Mesendoderm (in vitro differentiated cells): ENCODE data around the gene VWF.
A peak's percentile ranks its signal among the peaks of the same experiment; 100 is the strongest.

ENCODE experiments used
- DNase-seq: peaks from one replicate; pipeline ENCODE4 v3.0.0; 2013
- H2AK5ac ChIP-seq: 2 replicates; pipeline ENCODE4 v1.6.1; 2013; ENCODE audit warnings: low read length, inconsistent platforms
- H2BK120ac ChIP-seq: 2 replicates; pipeline ENCODE4 v1.6.1; 2013; ENCODE audit warnings: low read depth, mild to moderate bottlenecking, low read length, moderate library complexity, mixed read lengths
- H2BK15ac ChIP-seq: replicated peaks from 2 replicates; pipeline ENCODE4 v1.6.1; 2013; ENCODE audit warnings: low read depth, mild to moderate bottlenecking, moderate library complexity
- H2BK5ac ChIP-seq: 2 replicates; pipeline ENCODE4 v1.6.1; 2013; ENCODE audit warnings: low read length, inconsistent platforms
- H3K18ac ChIP-seq: 2 replicates; pipeline ENCODE4 v1.6.1; 2013; ENCODE audit warnings: mild to moderate bottlenecking, low read length, mixed read lengths
- H3K23ac ChIP-seq: one replicate; pipeline ENCODE4 v1.6.1; 2013; ENCODE audit warnings: low read length
- H3K27ac ChIP-seq: 2 replicates; pipeline ENCODE4 v1.5.1; 2013; ENCODE audit warnings: low read depth, mild to moderate bottlenecking, inconsistent platforms, low read length, moderate library complexity
- H3K27me3 ChIP-seq: 2 replicates; pipeline ENCODE4 v1.6.1; 2013; ENCODE audit warnings: low read length, control low read depth, mild to moderate bottlenecking, inconsistent platforms; ENCODE audit not compliant: insufficient read depth, poor library complexity
- H3K36me3 ChIP-seq: 2 replicates; pipeline ENCODE4 v1.6.1; 2013; ENCODE audit warnings: low read length, inconsistent platforms; ENCODE audit not compliant: control insufficient read depth, insufficient read depth
- H3K4ac ChIP-seq: one replicate; pipeline ENCODE4 v1.6.1; 2013; ENCODE audit warnings: low read depth, mild to moderate bottlenecking, low read length, moderate library complexity
- H3K4me1 ChIP-seq: 2 replicates; pipeline ENCODE4 v1.6.1; 2013; ENCODE audit warnings: low read depth, low read length, inconsistent platforms; ENCODE audit not compliant: control insufficient read depth
- H3K4me2 ChIP-seq: 2 replicates; pipeline ENCODE4 v1.6.1; 2013; ENCODE audit warnings: low read length
- H3K4me3 ChIP-seq: 2 replicates; pipeline ENCODE4 v1.5.1; 2013; ENCODE audit warnings: mild to moderate bottlenecking, low read length
- H3K56ac ChIP-seq: one replicate; pipeline ENCODE4 v1.6.1; 2013; ENCODE audit warnings: low read length
- H3K79me1 ChIP-seq: 2 replicates; pipeline ENCODE4 v1.6.1; 2013; ENCODE audit warnings: low read length, inconsistent platforms
- H3K79me2 ChIP-seq: 2 replicates; pipeline ENCODE4 v1.6.1; 2013; ENCODE audit warnings: mild to moderate bottlenecking, low read length; ENCODE audit not compliant: control insufficient read depth, insufficient read depth
- H3K9ac ChIP-seq: 2 replicates; pipeline ENCODE4 v1.6.1; 2013; ENCODE audit warnings: low read length, inconsistent platforms
- H4K5ac ChIP-seq: one replicate; pipeline ENCODE4 v1.6.1; 2013; ENCODE audit warnings: low read length
- H4K8ac ChIP-seq: one replicate; pipeline ENCODE4 v1.6.1; 2013; ENCODE audit warnings: low read depth, mild to moderate bottlenecking, control low read depth, low read length, moderate library complexity
- WGBS: extraction: QIAGEN DNeasy Blood & Tissue Kit; methylation state at CpG from one replicate; pipeline ENCODE4 v1.1.7; 2013; ENCODE audit warnings: low lambda C conversion rate, missing lambda C conversion rate; ENCODE audit not compliant: insufficient coverage; ENCODE audit errors: extremely low coverage; 5-methylcytosine and 5-hydroxymethylcytosine counted together

VWF gene

GRCh38 chr12:6080149-6081045 is 44.1 kb downstream of the VWF start:
- Histone ChIP-seq H3K18ac (no peak overlapping the region), H3K27ac (no peak overlapping the region), H3K4me1 (peaks cover 15% of the 10 kb centered on the region), H4K5ac (no peak overlapping the region), H4K8ac (no peak overlapping the region), H3K79me1 (no peaks in the 10 kb centered on the region), H2BK15ac (no peak overlapping the region), H3K56ac (no peak overlapping the region), H3K23ac (no peak overlapping the region), H3K4me3 (no peak overlapping the region), H2BK5ac (no peak overlapping the region), H3K79me2 (no peaks in the 10 kb centered on the region), H3K9ac (no peak overlapping the region), H3K27me3 (no peaks in the 10 kb centered on the region), H2BK120ac (no peak overlapping the region), H2AK5ac (no peak overlapping the region), H3K4ac (no peak overlapping the region), H3K36me3 (no peaks in the 10 kb centered on the region), H3K4me2 (no peak overlapping the region)
- DNase-seq = no peak
- WGBS = no CpG with 5 or more reads among the region's 18 CpGs

DNA sequence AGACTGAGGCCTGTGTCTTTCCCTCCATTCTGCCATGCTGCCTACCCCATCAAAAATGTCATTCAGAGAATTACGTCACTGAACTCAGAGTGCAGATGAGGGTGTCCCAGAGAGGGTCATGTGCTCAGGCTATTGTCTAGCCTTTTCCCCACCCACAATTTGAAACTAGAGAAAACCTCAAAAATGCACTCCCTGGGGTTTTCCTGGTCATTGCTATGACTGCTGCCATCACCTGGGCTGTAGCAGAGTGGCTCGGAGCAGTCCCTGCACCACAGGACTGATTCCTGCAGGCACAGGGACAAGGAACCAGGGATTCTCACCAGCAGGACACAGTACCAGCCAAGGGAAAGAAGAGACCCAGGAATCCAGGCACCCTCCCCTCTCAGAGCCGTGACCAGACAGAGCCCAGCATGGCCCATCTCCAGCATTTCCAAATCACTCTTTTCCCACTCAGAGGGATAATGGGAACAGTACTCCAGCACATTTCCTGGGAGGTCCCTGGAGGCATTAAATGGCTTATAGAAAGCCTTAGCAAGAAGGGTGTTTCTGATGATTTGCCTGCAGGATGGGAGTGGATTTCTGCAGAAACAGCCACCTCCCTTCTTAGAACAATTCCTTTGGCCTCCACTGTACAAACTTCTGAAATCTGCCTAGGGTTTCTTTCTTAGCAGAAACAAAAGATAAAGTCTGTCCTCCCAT is 45.9 kb downstream of the VWF start:
- no peak overlapping the region for H3K56ac ChIP-seq
- no peak overlapping the region for H2BK5ac ChIP-seq
- no peak overlapping the region for H2BK120ac ChIP-seq
- H3K23ac ChIP-seq = no peak overlapping the region
- H3K4me1 ChIP-seq = no peaks in the 10 kb centered on the region
- H2AK5ac ChIP-seq = no peak overlapping the region
- H3K4me2 ChIP-seq = no peak overlapping the region
- no peaks in the 10 kb centered on the region for H3K27me3 ChIP-seq
- no peak overlapping the region for H4K5ac ChIP-seq
- H3K79me1 ChIP-seq = no peaks in the 10 kb centered on the region
- no peak overlapping the region for H3K27ac ChIP-seq
- no peak overlapping the region for H4K8ac ChIP-seq
- H3K4ac ChIP-seq = no peak overlapping the region
- H2BK15ac ChIP-seq = no peak overlapping the region
- H3K18ac ChIP-seq = no peak overlapping the region
- WGBS = no CpG with 5 or more reads among the region's 3 CpGs
- H3K9ac ChIP-seq = no peak overlapping the region
- no peaks in the 10 kb centered on the region for H3K36me3 ChIP-seq
- no peak overlapping the region for H3K4me3 ChIP-seq
- H3K79me2 ChIP-seq = no peaks in the 10 kb centered on the region
- DNase-seq = peak; percentile 64

GRCh38 chr12:6077692-6078083 is 46.8 kb downstream of the VWF start:
- DNase-seq = no peak
- Histone ChIP-seq H3K4me1 (no peaks in the 10 kb centered on the region), H3K79me1 (no peaks in the 10 kb centered on the region), H3K4me2 (no peak overlapping the region), H3K56ac (no peak overlapping the region), H3K9ac (no peak overlapping the region), H3K36me3 (no peaks in the 10 kb centered on the region), H3K27ac (no peak overlapping the region), H2BK5ac (no peak overlapping the region), H3K18ac (no peak overlapping the region), H4K5ac (no peak overlapping the region), H3K23ac (no peak overlapping the region), H3K4me3 (no peak overlapping the region), H2AK5ac (no peak overlapping the region), H4K8ac (no peak overlapping the region), H3K4ac (no peak overlapping the region), H3K79me2 (no peaks in the 10 kb centered on the region), H2BK15ac (no peak overlapping the region), H3K27me3 (no peaks in the 10 kb centered on the region), H2BK120ac (no peak overlapping the region)
- no CpG with 5 or more reads among the region's 6 CpGs for WGBS

DNA sequence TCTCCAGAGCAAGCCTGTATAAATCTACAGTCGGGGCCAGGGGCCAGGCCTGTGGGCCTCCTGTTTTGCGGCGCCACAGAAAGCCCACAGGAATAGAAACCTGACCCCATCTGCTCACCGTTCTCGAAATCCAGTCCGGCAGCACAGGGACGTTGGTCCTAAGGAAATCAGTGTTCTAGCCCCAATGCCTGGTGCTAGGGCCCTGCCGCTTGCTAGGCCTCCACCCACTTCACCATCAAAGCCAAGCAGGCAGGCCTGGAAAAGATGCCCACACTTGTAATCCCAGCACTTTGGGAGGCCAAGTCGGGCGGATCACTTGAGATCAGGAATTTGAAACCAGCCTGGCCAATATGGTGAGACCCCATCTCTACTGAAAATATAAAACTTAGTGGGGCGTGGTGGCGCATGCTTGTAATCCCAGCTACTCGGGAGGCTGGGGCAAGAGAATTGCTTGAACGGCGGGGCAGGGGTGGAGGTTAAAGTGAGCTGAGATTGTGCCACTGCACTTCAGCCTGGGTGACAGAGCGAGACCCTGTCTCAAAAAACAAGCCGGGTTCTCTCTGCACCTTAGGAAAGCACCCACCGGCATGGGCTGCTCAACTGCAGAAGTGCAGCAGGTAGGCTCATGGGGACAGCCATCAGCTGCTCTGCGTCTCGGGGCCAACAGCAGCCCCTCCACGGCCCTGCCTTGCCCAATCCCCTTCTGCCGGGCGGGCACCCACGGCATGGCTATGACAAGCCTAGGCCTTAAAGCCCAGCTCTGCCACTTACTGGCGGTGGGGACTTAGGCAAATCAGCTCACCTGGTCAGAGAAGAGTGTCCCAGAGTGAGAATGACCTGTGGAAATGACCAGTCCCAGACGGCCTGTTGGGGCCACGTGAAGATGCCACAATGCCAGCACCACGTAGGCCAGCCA is 47.4 kb downstream of the VWF start:
- Histone ChIP-seq H3K23ac (no peak overlapping the region), H3K4ac (no peak overlapping the region), H3K4me3 (no peak overlapping the region), H3K4me2 (no peak overlapping the region), H4K5ac (no peak overlapping the region), H3K27me3 (no peaks in the 10 kb centered on the region), H3K79me2 (no peaks in the 10 kb centered on the region), H3K18ac (no peak overlapping the region), H2AK5ac (no peak overlapping the region), H3K27ac (no peak overlapping the region), H2BK15ac (no peak overlapping the region), H4K8ac (no peak overlapping the region), H2BK5ac (no peak overlapping the region), H3K9ac (no peak overlapping the region), H2BK120ac (no peak overlapping the region), H3K79me1 (no peaks in the 10 kb centered on the region), H3K36me3 (no peaks in the 10 kb centered on the region), H3K4me1 (no peaks in the 10 kb centered on the region), H3K56ac (no peak overlapping the region)
- no CpG with 5 or more reads among the region's 28 CpGs for WGBS
- no peak for DNase-seq

DNA sequence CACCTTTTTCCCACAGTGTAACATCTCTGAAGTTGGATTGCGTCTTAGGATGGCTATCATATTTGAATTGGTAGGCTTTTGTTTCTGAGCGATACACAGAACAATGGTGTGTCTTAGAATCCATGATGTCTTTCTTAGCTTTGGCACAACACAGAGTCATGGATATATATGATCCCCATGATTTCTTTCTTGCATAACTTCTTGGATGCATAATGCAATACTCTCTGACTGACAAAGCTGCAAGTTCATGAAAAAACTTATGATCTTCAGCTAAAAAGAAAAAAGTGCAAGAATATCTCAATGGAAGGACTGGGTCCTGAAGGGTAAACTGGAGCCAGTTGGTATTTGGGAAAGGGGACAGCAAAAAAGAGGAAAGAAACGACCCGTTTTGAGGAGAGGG is 48.1 kb downstream of the VWF start:
- Histone ChIP-seq H3K4ac (no peak overlapping the region), H3K9ac (no peak overlapping the region), H2BK15ac (no peak overlapping the region), H3K18ac (no peak overlapping the region), H4K5ac (no peak overlapping the region), H3K23ac (no peak overlapping the region), H3K4me2 (no peak overlapping the region), H3K36me3 (no peaks in the 10 kb centered on the region), H3K27ac (no peak overlapping the region), H3K4me3 (no peak overlapping the region), H2AK5ac (no peak overlapping the region), H3K79me2 (no peaks in the 10 kb centered on the region), H3K79me1 (no peaks in the 10 kb centered on the region), H2BK120ac (no peak overlapping the region), H3K4me1 (no peaks in the 10 kb centered on the region), H3K27me3 (no peaks in the 10 kb centered on the region), H4K8ac (no peak overlapping the region), H2BK5ac (no peak overlapping the region), H3K56ac (no peak overlapping the region)
- WGBS = no CpG with 5 or more reads among the region's 4 CpGs
- DNase-seq = no peak
